OCI-LY3 (cell line): ENCODE data around the gene HADH.

Experiments used
- EZH2phosphoT487 ChIP-seq: fragments of 200-600 bp; shearing (Covaris generic); IDR thresholded peaks from 2 replicates; pipeline ENCODE4 v1.6.1; 2018; ENCODE audit warnings: antibody characterized with exemption, mixed run types, low read depth
- TF ChIP-seq, protein P1 (sequence below): fragments of 200-600, 300-600 bp; sonication (generic); IDR thresholded peaks from 2 replicates; pipeline ENCODE4 v1.5.1; 2014; ENCODE audit warnings: antibody characterized with exemption, low read length, low read depth

DNA sequence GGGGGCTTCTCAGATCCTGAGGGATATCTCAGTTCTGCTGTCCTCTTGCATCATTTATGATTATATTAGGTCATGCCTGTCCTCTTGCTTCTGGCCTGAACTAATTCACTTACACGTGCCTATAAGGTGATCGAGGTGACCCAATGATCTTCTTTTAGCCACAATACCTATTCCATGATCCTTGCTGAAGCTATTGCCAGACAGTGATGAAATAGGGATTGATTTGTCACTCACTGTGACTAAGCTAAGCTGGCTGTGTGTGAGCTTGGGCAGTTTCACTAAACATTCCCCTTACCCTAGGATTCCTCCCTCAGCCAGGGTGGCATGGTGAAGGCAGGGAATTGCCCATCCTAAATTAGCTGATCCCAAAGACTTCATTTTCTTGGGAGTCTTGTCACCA is 19.0 kb downstream of the HADH start:
- TF ChIP-seq, protein P1, sequence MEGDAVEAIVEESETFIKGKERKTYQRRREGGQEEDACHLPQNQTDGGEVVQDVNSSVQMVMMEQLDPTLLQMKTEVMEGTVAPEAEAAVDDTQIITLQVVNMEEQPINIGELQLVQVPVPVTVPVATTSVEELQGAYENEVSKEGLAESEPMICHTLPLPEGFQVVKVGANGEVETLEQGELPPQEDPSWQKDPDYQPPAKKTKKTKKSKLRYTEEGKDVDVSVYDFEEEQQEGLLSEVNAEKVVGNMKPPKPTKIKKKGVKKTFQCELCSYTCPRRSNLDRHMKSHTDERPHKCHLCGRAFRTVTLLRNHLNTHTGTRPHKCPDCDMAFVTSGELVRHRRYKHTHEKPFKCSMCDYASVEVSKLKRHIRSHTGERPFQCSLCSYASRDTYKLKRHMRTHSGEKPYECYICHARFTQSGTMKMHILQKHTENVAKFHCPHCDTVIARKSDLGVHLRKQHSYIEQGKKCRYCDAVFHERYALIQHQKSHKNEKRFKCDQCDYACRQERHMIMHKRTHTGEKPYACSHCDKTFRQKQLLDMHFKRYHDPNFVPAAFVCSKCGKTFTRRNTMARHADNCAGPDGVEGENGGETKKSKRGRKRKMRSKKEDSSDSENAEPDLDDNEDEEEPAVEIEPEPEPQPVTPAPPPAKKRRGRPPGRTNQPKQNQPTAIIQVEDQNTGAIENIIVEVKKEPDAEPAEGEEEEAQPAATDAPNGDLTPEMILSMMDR = no peak
- no peak for TF ChIP-seq EZH2phosphoT487
